Mononuclear cell (primary cell): ENCODE data around the gene SERINC5. TPM values are rescaled to one million over a fixed set of nuclear protein-coding genes. Genes with fewer than 3 reads are reported as not detected.
"Not testable (repeated sequence)": the region's sequence is repeated elsewhere in the genome, so short reads cannot be mapped to it uniquely, and the experiment has no call there.

Experiments used
- H3K27me3 ChIP-seq: 2 replicates; pipeline ENCODE4 v1.6.0; 2011; ENCODE audit warnings: low read length, control low read depth; ENCODE audit not compliant: insufficient read depth
- H3K4me1 ChIP-seq: 2 replicates; pipeline ENCODE4 v1.5.1; 2011; ENCODE audit warnings: mild to moderate bottlenecking, low read length, control low read depth; ENCODE audit not compliant: insufficient read depth
- H3K4me3 ChIP-seq: 2 replicates; pipeline ENCODE4 v1.5.1; 2011; ENCODE audit warnings: mild to moderate bottlenecking, low read length, moderate library complexity
- H3K9me3 ChIP-seq: 2 replicates; pipeline ENCODE4 v1.5.1; 2011; ENCODE audit warnings: low read depth, mild to moderate bottlenecking, control low read depth, low read length
- total RNA-seq: library from RNA; depleted of rRNA; stranded (reverse); fragments of >200 nt; gene quantifications from one replicate; pipeline ENCODE4 v1.2.3, GENCODE V29; 2012

Gene SERINC5
- total RNA-seq, 1 donor = 70.2 TPM

DNA sequence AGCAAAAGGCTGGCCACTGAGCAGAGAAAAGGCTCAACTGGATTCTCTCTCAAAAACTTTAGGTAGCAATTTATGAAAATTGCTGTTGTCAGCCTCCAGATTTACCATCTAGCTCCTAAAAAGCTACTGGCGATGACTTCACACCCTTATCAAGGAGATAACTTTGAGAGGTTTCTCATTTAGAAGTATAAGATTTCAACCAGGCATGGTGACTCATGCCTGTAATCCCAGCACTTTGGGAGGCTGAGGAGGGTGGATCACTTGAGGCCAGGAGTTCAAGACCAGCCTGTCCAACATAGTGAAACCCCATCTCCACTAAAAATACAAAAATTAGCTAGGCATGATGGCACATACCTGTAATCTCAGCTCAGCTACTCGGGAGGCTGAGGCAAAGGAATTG is 14.7 kb upstream of the SERINC5 start:
- H3K27me3 ChIP-seq, H3K9me3 ChIP-seq, H3K4me3 ChIP-seq: not testable (repeated sequence)
- peaks cover 21% of the 10 kb centered on the region for H3K4me1 ChIP-seq

DNA sequence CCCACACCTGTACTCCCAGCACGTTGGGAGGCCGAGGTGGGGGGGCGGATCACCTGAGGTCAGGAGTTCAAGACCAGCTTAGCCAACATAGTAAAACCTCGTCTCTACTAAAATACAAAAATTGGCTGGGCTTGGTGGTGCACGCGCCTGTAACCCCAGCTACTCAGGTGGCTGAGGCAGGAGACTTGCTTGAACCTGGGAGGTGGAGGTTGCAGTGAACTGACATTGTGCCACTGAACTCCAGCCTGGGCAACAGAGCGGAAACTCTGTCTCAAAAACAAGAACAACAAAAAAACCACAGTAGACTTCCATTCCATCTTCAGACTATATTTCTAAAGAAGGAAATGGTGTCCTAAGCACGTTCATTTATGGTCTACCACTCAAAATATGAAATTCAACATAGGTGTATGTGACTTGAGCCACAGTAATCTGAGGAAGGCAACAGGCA is 14.2 kb upstream of the SERINC5 start:
- no peaks in the 10 kb centered on the region for H3K27me3 ChIP-seq
- peaks cover 21% of the 10 kb centered on the region for H3K4me1 ChIP-seq
- no peaks in the 10 kb centered on the region for H3K9me3 ChIP-seq
- H3K4me3 ChIP-seq = no peak overlapping the region

GRCh38 chr5:80268916-80269315 is 13.1 kb upstream of the SERINC5 start:
- peaks cover 21% of the 10 kb centered on the region for H3K4me1 ChIP-seq
- no peaks in the 10 kb centered on the region for H3K9me3 ChIP-seq
- H3K4me3 ChIP-seq = no peak overlapping the region
- H3K27me3 ChIP-seq = no peaks in the 10 kb centered on the region

DNA sequence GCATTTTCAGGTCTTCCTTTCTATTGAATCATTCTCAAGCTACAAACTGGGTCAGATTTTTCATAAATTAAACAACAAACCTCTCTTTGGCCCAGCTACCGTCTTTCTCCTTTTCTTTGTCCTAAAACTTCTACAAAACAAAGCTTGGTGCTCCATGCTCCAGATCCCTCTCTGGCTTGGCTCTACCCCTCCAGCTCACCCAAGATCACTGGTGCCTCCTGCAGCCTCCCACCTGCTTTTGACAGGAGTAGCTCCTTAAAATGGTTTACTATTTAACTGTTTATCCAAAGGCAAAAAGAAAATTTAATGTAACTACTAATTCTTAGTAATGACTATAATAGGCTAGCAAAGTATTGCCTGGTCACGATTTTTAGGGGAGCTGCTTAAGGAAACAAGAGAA is 10.7 kb upstream of the SERINC5 start:
- no peaks in the 10 kb centered on the region for H3K27me3 ChIP-seq
- no peak overlapping the region for H3K4me3 ChIP-seq
- H3K9me3 ChIP-seq = no peaks in the 10 kb centered on the region
- H3K4me1 ChIP-seq = peaks cover 20% of the 10 kb centered on the region

DNA sequence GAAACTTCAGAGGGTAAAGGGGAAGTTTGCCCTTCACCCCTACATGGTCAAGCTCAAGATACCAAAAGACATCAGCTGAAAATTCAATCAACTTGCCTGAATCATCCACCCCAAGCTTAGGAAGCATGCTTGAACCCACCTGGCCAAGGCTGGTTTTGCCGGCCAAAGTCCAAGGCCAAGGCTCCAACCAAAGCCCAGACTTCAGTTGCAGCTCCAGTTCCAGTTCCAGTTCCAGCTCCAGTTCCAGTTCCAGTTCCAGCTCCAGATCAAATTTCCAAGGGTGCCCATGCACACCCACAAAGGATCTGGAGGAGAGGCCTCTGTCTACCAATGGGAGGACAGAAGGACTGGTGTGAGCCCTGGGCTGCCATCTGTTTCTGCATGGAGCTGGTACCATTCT is 4.6 kb upstream of the SERINC5 start:
- Histone ChIP-seq H3K4me1 (peaks cover 19% of the 10 kb centered on the region), H3K4me3 (no peak overlapping the region), H3K9me3 (no peaks in the 10 kb centered on the region)

GRCh38 chr5:80259511-80260203 is 3.8 kb upstream of the SERINC5 start:
- H3K4me3 ChIP-seq = no peak overlapping the region
- H3K4me1 ChIP-seq = peaks cover 25% of the 10 kb centered on the region
- H3K27me3 ChIP-seq = no peaks in the 10 kb centered on the region
- H3K9me3 ChIP-seq = no peaks in the 10 kb centered on the region

More for the DNA sequence above, 4.6 kb upstream of the SERINC5 start:
- H3K27me3 ChIP-seq = no peaks in the 10 kb centered on the region

GRCh38 chr5:80255431-80255810 is 427 bp downstream of the SERINC5 start:
- peaks cover 57% of the 10 kb centered on the region for H3K4me1 ChIP-seq
- no peaks in the 10 kb centered on the region for H3K27me3 ChIP-seq
- no peaks in the 10 kb centered on the region for H3K9me3 ChIP-seq
- H3K4me3 ChIP-seq = peak overlapping the region; percentile 88

DNA sequence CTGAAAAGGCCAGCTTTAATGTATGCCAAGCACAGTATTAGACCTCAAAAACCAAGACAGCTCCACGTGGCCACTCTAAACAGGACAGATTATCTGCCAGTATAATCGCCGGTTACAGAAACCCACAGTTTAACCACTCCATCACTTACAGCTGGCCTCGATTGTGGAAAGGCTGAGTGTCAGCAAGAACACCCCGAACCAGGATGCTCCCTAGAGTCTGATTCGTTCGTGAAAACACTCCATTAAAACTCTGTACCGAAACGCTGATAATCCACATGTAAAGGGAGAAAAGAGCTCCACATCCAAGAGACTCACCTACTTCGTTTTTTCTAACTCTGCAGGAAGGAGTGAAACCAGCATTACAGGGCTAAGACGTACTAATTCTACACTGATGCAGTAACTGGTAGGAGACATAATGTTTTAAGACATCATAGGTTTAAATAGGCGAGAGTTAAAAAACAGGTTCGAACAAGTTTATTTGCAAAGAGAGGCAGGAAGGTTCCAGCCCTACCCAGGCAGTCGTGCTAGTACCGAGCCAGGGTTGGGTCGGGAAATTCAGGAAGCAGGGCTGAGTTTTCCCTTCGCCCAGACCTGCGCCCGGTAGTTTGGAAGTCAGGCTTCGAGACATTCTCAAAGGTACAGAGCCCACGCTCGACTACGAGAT is 949 bp downstream of the SERINC5 start:
- Histone ChIP-seq H3K4me3 (peak overlapping the region; percentile 88), H3K9me3 (no peaks in the 10 kb centered on the region), H3K27me3 (no peaks in the 10 kb centered on the region), H3K4me1 (peaks cover 59% of the 10 kb centered on the region)

GRCh38 chr5:80251636-80252035 is 4.2 kb downstream of the SERINC5 start:
- Histone ChIP-seq H3K27me3 (no peaks in the 10 kb centered on the region), H3K4me3 (no peak overlapping the region), H3K4me1 (peaks cover 56% of the 10 kb centered on the region), H3K9me3 (no peaks in the 10 kb centered on the region)

- H3K9me3 ChIP-seq = no peaks in the 10 kb centered on the region
- H3K4me1 ChIP-seq = peaks cover 57% of the 10 kb centered on the region
- H3K4me3 ChIP-seq = no peak overlapping the region
- H3K27me3 ChIP-seq = no peaks in the 10 kb centered on the region
Observed at GRCh38 chr5:80250801-80251200, 5.0 kb downstream of the SERINC5 start.

DNA sequence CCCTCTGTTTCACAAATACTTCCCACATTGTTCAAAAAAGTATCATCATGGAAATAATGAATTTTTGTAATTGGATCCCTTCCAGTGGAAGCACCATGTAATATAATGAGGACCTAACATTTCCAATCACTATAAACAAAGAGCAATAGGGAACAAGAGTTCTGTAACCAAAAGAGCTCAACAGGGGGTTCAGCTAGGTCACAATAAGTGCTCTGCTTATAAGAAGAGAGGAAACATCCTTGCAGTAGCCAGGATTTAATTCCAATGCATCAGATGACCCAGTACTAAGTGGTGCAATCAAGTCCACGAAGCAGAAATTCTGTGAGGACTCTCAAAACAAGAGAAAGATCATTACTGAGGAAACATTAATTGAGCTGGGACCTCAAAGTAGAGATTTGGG is 5.9 kb downstream of the SERINC5 start:
- no peaks in the 10 kb centered on the region for H3K9me3 ChIP-seq
- H3K4me1 ChIP-seq = peaks cover 61% of the 10 kb centered on the region
- no peaks in the 10 kb centered on the region for H3K27me3 ChIP-seq
- no peak overlapping the region for H3K4me3 ChIP-seq

- H3K27me3 ChIP-seq = no peaks in the 10 kb centered on the region
- peaks cover 46% of the 10 kb centered on the region for H3K4me1 ChIP-seq
- no peak overlapping the region for H3K4me3 ChIP-seq
- peaks cover under 1% of the 10 kb centered on the region for H3K9me3 ChIP-seq
Observed at GRCh38 chr5:80248378-80248777, 7.5 kb downstream of the SERINC5 start.

- Histone ChIP-seq H3K9me3 (peaks cover 7% of the 10 kb centered on the region), H3K4me1 (peaks cover 34% of the 10 kb centered on the region), H3K27me3 (no peaks in the 10 kb centered on the region), H3K4me3 (no peak overlapping the region)
Observed at GRCh38 chr5:80246995-80247729, 8.7 kb downstream of the SERINC5 start.

- Histone ChIP-seq H3K9me3 (peaks cover 7% of the 10 kb centered on the region), H3K4me1 (peaks cover 31% of the 10 kb centered on the region), H3K27me3 (no peaks in the 10 kb centered on the region), H3K4me3 (no peak overlapping the region)
Observed at GRCh38 chr5:80246001-80246758, 9.7 kb downstream of the SERINC5 start.

DNA sequence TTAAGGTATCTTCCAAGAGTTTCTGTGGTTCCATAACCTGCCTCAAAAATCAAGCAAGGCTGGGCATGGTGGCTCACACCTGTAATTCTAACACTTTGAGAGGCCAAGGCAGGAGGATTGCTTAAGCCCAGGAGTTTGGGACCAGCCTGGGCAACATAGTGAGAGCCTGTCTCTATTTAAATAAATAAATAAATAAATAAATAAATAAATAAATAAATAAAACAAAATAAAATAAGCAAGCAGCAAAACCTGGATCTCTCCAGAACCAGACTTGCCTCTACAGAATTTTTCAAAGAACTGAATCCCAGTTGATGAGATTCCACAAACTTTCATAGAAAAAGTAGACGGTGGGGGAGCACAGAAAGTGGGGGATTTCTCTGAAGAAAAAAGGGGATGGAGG is 12.3 kb downstream of the SERINC5 start:
- Histone ChIP-seq H3K4me3 (no peak overlapping the region), H3K4me1 (peaks cover 49% of the 10 kb centered on the region), H3K27me3 (no peaks in the 10 kb centered on the region), H3K9me3 (peaks cover 7% of the 10 kb centered on the region)
